ENCODE data around the gene ANXA1.

ANXA1 gene

DNA sequence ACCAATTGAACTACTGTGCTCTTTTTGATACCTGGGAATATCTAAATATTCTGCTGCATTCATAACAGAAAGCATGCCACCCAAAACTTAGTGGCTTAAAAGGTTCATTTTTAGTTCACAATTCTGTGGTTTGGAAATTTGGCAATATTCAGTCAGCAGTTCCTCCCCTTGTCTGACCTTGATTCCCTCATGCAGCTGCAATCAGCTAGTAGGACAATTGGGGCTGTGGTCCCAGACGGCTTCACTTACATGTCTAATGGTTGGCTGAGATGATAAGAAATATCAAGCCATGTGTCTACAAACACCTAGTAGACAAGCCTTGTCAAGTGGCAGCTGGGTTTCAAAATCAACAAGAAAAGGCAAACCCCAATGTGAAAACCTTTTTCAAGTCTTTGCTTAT lies 51.3 kb downstream of the ANXA1 start:
- H3K4me3 Mint-ChIP-seq: no peak overlapping the region
- no peaks in the 10 kb centered on the region for H3K9me3 Mint-ChIP-seq
- H3K27ac Mint-ChIP-seq: no peak overlapping the region
- H3K4me1 Mint-ChIP-seq: peaks cover 7% of the 10 kb centered on the region
- ATAC-seq: no peak
- H3K27me3 Mint-ChIP-seq: peaks cover 10% of the 10 kb centered on the region
- no peak for DNase-seq

- H3K9me3 Mint-ChIP-seq: no peaks in the 10 kb centered on the region
- DNase-seq (no peak), ATAC-seq (no peak)
- H3K27ac Mint-ChIP-seq: no peak overlapping the region
- H3K4me1 Mint-ChIP-seq: peaks cover 7% of the 10 kb centered on the region
- no peak overlapping the region for H3K4me3 Mint-ChIP-seq
- peaks cover 8% of the 10 kb centered on the region for H3K27me3 Mint-ChIP-seq
Measured at GRCh38 chr9:73204936-73205335, 53.3 kb downstream of the ANXA1 start.

- DNase-seq (no peak), ATAC-seq (no peak)
- H3K4me1 Mint-ChIP-seq: peaks cover 7% of the 10 kb centered on the region
- no peaks in the 10 kb centered on the region for H3K9me3 Mint-ChIP-seq
- H3K27me3 Mint-ChIP-seq: peaks cover 8% of the 10 kb centered on the region
- H3K4me3 Mint-ChIP-seq: no peak overlapping the region
- no peak overlapping the region for H3K27ac Mint-ChIP-seq
Measured at GRCh38 chr9:73206851-73207250, 55.2 kb downstream of the ANXA1 start.

DNA sequence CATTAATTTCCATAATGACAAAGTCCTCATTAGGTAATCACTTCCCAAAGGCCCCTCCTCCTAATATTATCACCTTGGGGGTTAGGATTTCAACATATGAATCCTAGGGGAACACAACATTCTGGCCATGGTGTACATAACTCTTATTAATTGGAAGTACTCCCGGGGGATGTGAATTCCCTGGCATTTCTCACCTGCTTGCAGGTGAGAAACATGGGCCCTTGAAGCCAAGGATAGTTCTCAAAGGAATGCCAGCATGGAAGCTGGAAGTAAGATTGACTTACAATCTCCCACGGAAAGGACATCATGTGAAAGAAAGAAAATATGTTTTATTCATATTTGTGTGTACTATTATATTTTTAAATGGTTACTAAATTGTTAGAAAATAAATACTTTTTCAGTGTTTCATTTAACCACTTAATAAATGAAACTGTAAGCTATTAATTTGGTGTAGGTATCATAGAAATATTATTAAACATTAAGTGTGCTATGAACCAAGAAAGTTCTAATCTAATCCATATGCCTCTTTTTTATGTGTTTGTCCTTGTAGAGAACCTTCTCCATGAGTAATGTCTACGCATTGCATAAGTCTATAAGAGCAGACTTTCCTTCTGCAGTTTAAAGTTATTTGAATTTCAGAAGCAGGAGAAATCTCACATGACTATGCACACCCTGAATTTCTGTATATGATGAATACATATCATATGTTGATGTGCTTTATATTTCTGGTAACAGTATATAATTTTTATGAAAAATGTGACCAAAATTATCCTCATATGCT lies 59.4 kb downstream of the ANXA1 start:
- Mint-ChIP-seq H3K9me3 (no peaks in the 10 kb centered on the region), H3K4me1 (peaks cover 18% of the 10 kb centered on the region), H3K27me3 (peaks cover 38% of the 10 kb centered on the region), H3K4me3 (no peak overlapping the region), H3K27ac (no peak overlapping the region)
- no peak for ATAC-seq
- no peak for DNase-seq

DNA sequence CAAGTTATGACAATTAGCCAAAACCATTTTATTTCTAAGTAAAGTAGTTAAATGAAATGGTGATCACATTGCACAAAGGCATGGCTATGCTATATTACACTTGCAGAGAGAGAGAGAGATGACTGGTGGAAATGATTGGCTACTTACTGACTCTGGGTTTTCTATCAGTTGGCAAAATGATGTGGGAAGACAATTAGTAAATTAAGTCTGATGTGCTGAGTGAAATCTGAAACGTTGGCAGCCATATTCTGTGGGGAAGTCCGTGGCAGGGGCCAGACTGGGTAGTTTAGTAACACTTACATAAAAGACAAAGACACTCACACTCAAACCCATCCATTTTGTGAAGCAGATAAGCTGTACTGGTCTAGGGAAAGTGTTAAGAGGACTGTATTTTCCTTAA lies 61.6 kb downstream of the ANXA1 start:
- Mint-ChIP-seq H3K27ac (peak overlapping the region in 1 of 2 donors; percentile 2), H3K27me3 (peaks cover 50% of the 10 kb centered on the region)

DNA sequence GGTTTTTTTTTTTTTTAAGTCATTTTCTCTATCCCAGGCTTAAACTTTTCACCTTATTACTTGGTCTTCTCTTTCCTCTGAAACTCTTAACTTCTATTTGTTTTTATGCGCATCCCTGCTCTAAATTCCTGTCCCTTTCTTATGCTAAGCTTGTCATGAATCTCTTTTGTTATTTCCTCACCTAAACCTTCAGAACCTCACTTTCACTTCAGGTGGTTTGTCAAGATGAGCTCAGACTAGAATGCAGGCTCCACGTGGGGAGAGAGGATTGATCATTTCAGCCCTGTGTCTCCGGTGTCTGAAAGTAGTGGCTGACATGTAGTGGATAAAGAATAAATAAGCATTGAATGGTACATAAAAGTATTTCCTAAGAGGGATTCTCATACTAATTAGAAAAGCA lies 63.6 kb downstream of the ANXA1 start:
- H3K4me3 Mint-ChIP-seq: no peak overlapping the region
- H3K27me3 Mint-ChIP-seq: peaks cover 48% of the 10 kb centered on the region
- ATAC-seq: no peak
- DNase-seq: no peak
- H3K9me3 Mint-ChIP-seq: peaks cover 0 to 8% of the 10 kb centered on the region in 2 donors
- no peak overlapping the region for H3K27ac Mint-ChIP-seq
- peaks cover 43% of the 10 kb centered on the region for H3K4me1 Mint-ChIP-seq

More for the DNA sequence above, 61.6 kb downstream of the ANXA1 start:
- peaks cover 24% of the 10 kb centered on the region for H3K4me1 Mint-ChIP-seq
- no peak overlapping the region for H3K4me3 Mint-ChIP-seq
- DNase-seq (peak in 1 of 2 donors; percentile 42), ATAC-seq (peak; percentile 80)
- peaks cover 0 to 2% of the 10 kb centered on the region in 2 donors for H3K9me3 Mint-ChIP-seq

- peaks cover 0 to 8% of the 10 kb centered on the region in 2 donors for H3K9me3 Mint-ChIP-seq
- H3K27me3 Mint-ChIP-seq: peaks cover 52% of the 10 kb centered on the region
- no peak overlapping the region for H3K27ac Mint-ChIP-seq
- ATAC-seq: no peak
- no peak for DNase-seq
- no peak overlapping the region for H3K4me3 Mint-ChIP-seq
- peaks cover 49% of the 10 kb centered on the region for H3K4me1 Mint-ChIP-seq
Measured at GRCh38 chr9:73216100-73216499, 64.4 kb downstream of the ANXA1 start.
